HEK293T (cell line): ENCODE data around the gene NTSR1.

Source experiments
- ARNT ChIP-seq: fragments of 450-650 bp; IDR thresholded peaks from 2 replicates; pipeline ENCODE4 v1.6.1; 2017; ENCODE audit warnings: mild to moderate bottlenecking
- BHLHE40 ChIP-seq: fragments of 450-650 bp; IDR thresholded peaks from 2 replicates; pipeline ENCODE4 v1.6.1; 2016; ENCODE audit warnings: mild to moderate bottlenecking, moderate library complexity, borderline replicate concordance
- ELF4 ChIP-seq: fragments of 450-650 bp; IDR thresholded peaks from 2 replicates; pipeline ENCODE4 v1.6.1; 2017; ENCODE audit warnings: antibody characterized with exemption
- FOXA1 ChIP-seq: fragments of 450-650 bp; IDR thresholded peaks from 2 replicates; pipeline ENCODE4 v1.6.1; 2016; ENCODE audit warnings: mild to moderate bottlenecking
- FOXM1 ChIP-seq: fragments of 450-650 bp; IDR thresholded peaks from 2 replicates; pipeline ENCODE4 v1.6.1; 2017; ENCODE audit warnings: mild to moderate bottlenecking, borderline replicate concordance
- HDGF ChIP-seq: fragments of 450-650 bp; IDR thresholded peaks from 2 replicates; pipeline ENCODE4 v1.6.1; 2017; ENCODE audit warnings: antibody characterized with exemption, borderline replicate concordance
- LEF1 ChIP-seq: fragments of 450-650 bp; IDR thresholded peaks from 2 replicates; pipeline ENCODE4 v1.6.1; 2017; ENCODE audit warnings: mild to moderate bottlenecking, borderline replicate concordance
- NFRKB ChIP-seq: fragments of 450-650 bp; IDR thresholded peaks from 2 replicates; pipeline ENCODE4 v1.6.1; 2016; ENCODE audit warnings: mild to moderate bottlenecking, moderate library complexity
- SP1 ChIP-seq: fragments of 450-650 bp; IDR thresholded peaks from 2 replicates; pipeline ENCODE4 v1.6.1; 2017
- SUZ12 ChIP-seq: fragments of 450-650 bp; IDR thresholded peaks from 2 replicates; pipeline ENCODE4 v1.6.1; 2016; ENCODE audit warnings: mild to moderate bottlenecking

GRCh38 chr20:62678553-62678952 is 30.1 kb upstream of the NTSR1 start:
- TF ChIP-seq ARNT (no peak), FOXA1 (no peak), BHLHE40 (no peak), FOXM1 (no peak), HDGF (no peak), SUZ12 (no peak), NFRKB (no peak), SP1 (no peak), ELF4 (no peak), LEF1 (no peak)
